ENCODE results near the gene SLC25A5. TPM values are rescaled to one million over a fixed set of nuclear protein-coding genes. Genes with fewer than 3 reads are reported as not detected.
A peak's percentile ranks its signal among the peaks of the same experiment; 100 is the strongest.

Gene SLC25A5
- total and polyA plus RNA-seq, 10 of the 15 experiments (the other 5 are each of a cell fraction or from before 2014, with no cell fraction given), result 361 to 3,863 (median 618) TPM

- intact Hi-C loops (cut with micrococcal nuclease; ENCODE audit: unreplicated experiment), result loop anchor here (1.0 kb wide), 1 partner anchor 69 kb away; the partner anchor contains the start of gene SLC25A43
- Histone ChIP-seq H3K4me1 (ENCODE audit: control insufficient read depth, insufficient read depth, low read length) (no peaks in the 10 kb centered on the region; the same call in 1 of the 2 replicates), H2AFZ (ENCODE audit: control insufficient read depth, low read depth, low read length) (peak overlapping the region; percentile 10; the same call in 1 of the 2 replicates), H3K36me3 (ENCODE audit: control insufficient read depth in 2 of 2, insufficient read depth in 2 of 2, low read length in 1 of 2) (peaks cover 0 to 6% of the 10 kb centered on the region in 2 experiments; a peak in 1 of 4 replicates), H4K20me1 (ENCODE audit: control insufficient read depth, insufficient read depth) (no peaks in the 10 kb centered on the region; the same call in 1 of the 2 replicates), H3K79me2 (ENCODE audit: control insufficient read depth, insufficient read depth, low read length) (peaks cover 15% of the 10 kb centered on the region), H3K9ac (ENCODE audit: control insufficient read depth, insufficient read depth, low read length) (peak overlapping the region; percentile 93), H3K4me3 (peak overlapping the region; percentile 81), H3K27me3 (replicated peaks in 1 of 2; ENCODE audit: control insufficient read depth in 2 of 2, insufficient read depth in 2 of 2, low read length in 1 of 2) (no peaks in the 10 kb centered on the region), H3K27ac (ENCODE audit: control insufficient read depth, insufficient read depth) (peak overlapping the region; percentile 82), H3K9me3 (replicated peaks; ENCODE audit: control insufficient read depth, insufficient read depth, low read length) (no peaks in the 10 kb centered on the region; the same call in 2 of the 3 replicates), H3K4me2 (ENCODE audit: control insufficient read depth, insufficient read depth) (peak overlapping the region; percentile 66)
- 37% methylated on average over 74 of the region's 78 CpGs for WGBS (ENCODE audit: insufficient coverage, insufficient replicate concordance, low lambda C conversion rate, missing lambda C conversion rate)
- ATAC-seq, result peak; percentile 84
- SMC1A ChIA-PET (ENCODE audit: uncharacterized antibody, unreplicated experiment), result interaction anchor here (0.7 to 1.3 kb wide), 4 partner anchors 10 to 323 kb away, joined by 3 to 5 read pairs (median 4); partner anchors contain the start of gene RPL39
- RAD21 ChIA-PET (ENCODE audit: unreplicated experiment), result interaction anchor here (0.6 to 1.9 kb wide), 8 partner anchors 9 to 137 kb away, joined by 3 to 15 read pairs (median 4); no protein-coding TSS in a partner anchor
- CTCF ChIA-PET, result interaction anchor here (0.8 to 2.1 kb wide), 10 partner anchors 9 to 261 kb away, joined by 3 to 12 read pairs (median 3); no protein-coding TSS in a partner anchor
- peak; percentile 35 for FAIRE-seq
- no TSS peak for BruUV-seq (replicated peaks)
- peak; percentile 35 for DNase-seq (ENCODE audit: low read depth, low spot score)
- POLR2A ChIA-PET, result interaction anchor here (0.6 to 4.5 kb wide), 6 partner anchors 9 to 132 kb away, joined by 3 to 21 read pairs (median 4); no protein-coding TSS in a partner anchor
- in situ Hi-C loops (cut with MboI), result no loop called here
- TF ChIP-seq SIX5 (IDR thresholded peaks at IDR 0.05; ENCODE audit: low read depth, low read length, severe bottlenecking), result peak; percentile 27
- peak; percentile 83 for TF ChIP-seq MXI1 (IDR thresholded peaks at IDR 0.05; ENCODE audit: low read depth, low read length)
- peak; percentile 79; the same call in 1 of the 2 replicates for TF ChIP-seq ZNF592 (IDR thresholded peaks at IDR 0.05)
- TF ChIP-seq CREM (IDR thresholded peaks at IDR 0.05; ENCODE audit: low read depth), result peak; percentile 78
- TF ChIP-seq SMAD1 (IDR thresholded peaks at IDR 0.05; ENCODE audit: low read depth, partially characterized antibody), result no peak
- 0 out of 2 replicates have a peak, but pooled peaks have one; percentile 3 for TF ChIP-seq TCF12 (IDR thresholded peaks at IDR 0.05; ENCODE audit: low read depth, low read length)
- peak; percentile 55 for TF ChIP-seq NR2C1 (IDR thresholded peaks at IDR 0.05)
- no peak for TF ChIP-seq SUZ12 (IDR thresholded peaks at IDR 0.05; ENCODE audit: unreplicated experiment)
- peak; percentile 66 for TF ChIP-seq POLR2A (IDR thresholded peaks at IDR 0.05; ENCODE audit: low read depth, low read length)
- peak; percentile 60; the same call in 1 of the 2 replicates for TF ChIP-seq LARP7 (IDR thresholded peaks at IDR 0.05)
- TF ChIP-seq RELA (IDR thresholded peaks at IDR 0.05; ENCODE audit: borderline replicate concordance, partially characterized antibody), result no peak
- peak; percentile 24; the same call in 1 of the 2 replicates for TF ChIP-seq CBFB (IDR thresholded peaks at IDR 0.05; ENCODE audit: low read depth)
- no peak for TF ChIP-seq RELB (IDR thresholded peaks at IDR 0.05; ENCODE audit: low read depth)
- TF ChIP-seq EGR1 (IDR thresholded peaks at IDR 0.05; ENCODE audit: borderline replicate concordance in 1 of 2, low read depth in 2 of 2, low read length in 2 of 2), result peak; percentile 50 to 97
- TF ChIP-seq NR2C2 (IDR thresholded peaks at IDR 0.05; ENCODE audit: borderline replicate concordance, control insufficient read depth, insufficient read length, low read depth), result no peak
- 0 out of 2 replicates have a peak, but pooled peaks have one; percentile 31 for TF ChIP-seq GABPA (IDR thresholded peaks at IDR 0.05; ENCODE audit: low read depth)
- peak; percentile 56 for TF ChIP-seq RAD21 (IDR thresholded peaks at IDR 0.05; ENCODE audit: insufficient read depth, low read depth, low read length)
- TF ChIP-seq IKZF1 (conservative IDR thresholded peaks at IDR 0.05), result peak; percentile 73; the same call in 1 of the 2 replicates
Measured at GRCh38 chrX:119468551-119469312, 488 bp downstream of the SLC25A5 start.
